Stimulated activated CD8-positive, alpha-beta memory T cell treated with anti-CD3 and anti-CD28 coated beads, Interleukin-7, amount 100 ng/mL, for 1 hour (primary cell): Measurements from ENCODE around the gene INO80E.
"Not testable (repeated sequence)": the region's sequence is repeated elsewhere in the genome, so short reads cannot be mapped to it uniquely, and the experiment has no call there.

Experiments
- DNase-seq, 2 donors: peaks; one replicate each; pipeline ENCODE4 v3.0.0-alpha.2; 2020; ENCODE audit warnings: low read depth in 2 of 2

The INO80E gene

GRCh38 chr16:29995911-29996765 is at the start of gene INO80E:
INO80E (plus strand) TSS chr16:29996241; CDS start chr16:29996311, 70 bp downstream.
- peak; percentile 99 for DNase-seq

GRCh38 chr16:29947897-29948296 is 48.1 kb upstream of the INO80E start:
- no peak for DNase-seq

- no peak for DNase-seq
Observed at GRCh38 chr16:29950806-29951461, 45.1 kb upstream of the INO80E start.

GRCh38 chr16:29951625-29952365 is 44.2 kb upstream of the INO80E start:
- DNase-seq: no peak

- no peak for DNase-seq
Observed at GRCh38 chr16:29958756-29959155, 37.3 kb upstream of the INO80E start.

GRCh38 chr16:29959293-29959692 is 36.7 kb upstream of the INO80E start:
- no peak for DNase-seq

GRCh38 chr16:29959821-29960220 is 36.2 kb upstream of the INO80E start:
- DNase-seq: not testable (repeated sequence)

GRCh38 chr16:29961127-29961478 is 34.9 kb upstream of the INO80E start:
- no peak for DNase-seq

GRCh38 chr16:29961479-29962343 is 34.3 kb upstream of the INO80E start, which contains the start of gene TMEM219:
TMEM219 (plus strand) TSS chr16:29962079; CDS start chr16:29963144, 1,065 bp downstream.
- peak; percentile 85 to 89 for DNase-seq

GRCh38 chr16:29962344-29962994 is 33.6 kb upstream of the INO80E start:
- no peak for DNase-seq

- no peak for DNase-seq
Observed at GRCh38 chr16:29963021-29963743, 32.9 kb upstream of the INO80E start.

GRCh38 chr16:29968205-29968604 is 27.8 kb upstream of the INO80E start:
- no peak for DNase-seq

- no peak for DNase-seq
Observed at GRCh38 chr16:29971304-29971703, 24.7 kb upstream of the INO80E start.

GRCh38 chr16:29972500-29972899 is 23.5 kb upstream of the INO80E start:
- DNase-seq: no peak

- no peak for DNase-seq
Observed at GRCh38 chr16:29972992-29973383, 23.1 kb upstream of the INO80E start.

GRCh38 chr16:29973384-29974246 is 22.4 kb upstream of the INO80E start, which contains the start of gene TAOK2:
TAOK2 (plus strand) TSS chr16:29973868; CDS start chr16:29977773, 3,905 bp downstream.
- peak; percentile 81 to 87 for DNase-seq

GRCh38 chr16:29974291-29975133 is 21.5 kb upstream of the INO80E start:
- no peak for DNase-seq

- no peak for DNase-seq
Observed at GRCh38 chr16:29975134-29975538, 20.9 kb upstream of the INO80E start.
